Stimulated activated CD8-positive, alpha-beta memory T cell treated with anti-CD3 and anti-CD28 coated beads, Interleukin-7, amount 100 ng/mL, for 24 hours (primary cell): ENCODE data around the gene BICC1.

ENCODE experiments used
- DNase-seq: peaks from one replicate; pipeline ENCODE4 v3.0.0-alpha.2; 2020; ENCODE audit warnings: low read depth

Gene BICC1

DNA sequence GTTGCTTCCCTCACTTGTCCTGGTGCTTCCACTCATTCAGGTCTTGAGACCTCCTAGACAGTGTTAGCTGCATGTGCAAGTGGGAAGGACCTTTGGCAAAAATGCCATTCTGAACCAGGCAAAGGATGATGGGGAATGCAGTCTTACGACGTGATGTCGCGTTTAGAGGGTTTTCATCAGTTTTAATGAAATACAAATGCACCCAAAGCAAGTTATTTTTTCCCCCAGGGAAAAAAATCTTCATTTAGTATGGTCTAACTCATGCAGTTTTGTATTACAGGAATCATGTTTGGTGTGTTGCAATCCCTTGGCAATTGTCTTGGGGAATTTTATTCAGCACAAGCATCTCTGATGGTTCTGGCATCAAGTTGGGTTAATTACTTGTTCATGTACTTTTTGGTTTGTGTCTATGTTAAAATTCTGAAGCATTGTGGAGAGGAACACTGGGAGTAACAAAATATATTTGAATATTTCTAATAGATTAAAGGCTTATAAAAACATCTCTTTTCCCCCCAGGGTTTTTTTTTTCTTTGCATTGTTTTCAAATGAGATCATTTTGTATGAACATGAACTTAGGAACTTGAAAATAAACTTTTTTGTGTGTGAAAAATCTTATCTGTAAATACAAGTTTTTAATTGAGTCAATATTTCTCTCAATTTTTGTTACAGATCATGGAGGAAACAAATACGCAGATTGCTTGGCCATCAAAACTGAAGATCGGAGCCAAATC is 188.9 kb downstream of the BICC1 start:
- DNase-seq, result no peak

DNA sequence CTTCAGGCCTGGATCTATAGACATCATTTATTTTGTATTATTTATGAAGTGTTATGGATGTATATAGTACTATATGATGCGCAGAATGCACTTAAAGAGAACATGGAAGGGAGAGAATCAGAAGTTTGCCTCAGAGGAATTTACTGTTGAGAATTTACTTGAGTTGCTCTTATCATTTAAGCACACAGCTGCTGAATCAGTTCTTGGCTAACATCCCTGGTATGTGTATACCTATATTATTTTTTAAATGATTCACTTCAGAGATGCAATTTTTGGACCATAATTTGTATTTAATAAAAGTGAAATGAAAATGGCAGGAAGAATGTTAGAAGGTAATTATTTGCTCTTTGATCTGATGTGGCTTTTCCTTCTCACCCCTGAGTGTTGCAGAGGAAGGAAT is 191.6 kb downstream of the BICC1 start:
- DNase-seq, result no peak

DNA sequence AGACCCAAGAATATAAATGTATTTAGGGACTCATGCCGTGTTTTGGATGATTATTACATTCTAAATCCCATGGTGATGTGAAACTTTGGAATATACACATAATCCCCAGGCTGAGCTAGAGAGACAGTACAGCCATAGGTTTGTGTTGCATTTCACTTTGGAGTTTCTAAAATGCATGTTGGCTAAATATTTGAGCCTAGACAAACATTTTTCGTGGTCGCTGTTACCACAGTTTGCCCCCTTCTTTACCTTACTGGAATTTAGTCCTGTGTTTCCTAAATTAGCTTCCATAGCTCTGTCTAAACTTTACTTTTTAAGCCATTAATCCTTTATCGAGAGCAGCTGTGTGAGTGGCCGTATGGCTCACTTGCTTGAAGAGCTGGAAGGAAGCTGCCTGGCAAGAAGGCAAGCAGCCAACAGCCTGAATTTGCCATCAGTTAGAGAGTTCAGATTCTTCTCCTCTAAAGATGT is 192.0 kb downstream of the BICC1 start:
- no peak for DNase-seq

DNA sequence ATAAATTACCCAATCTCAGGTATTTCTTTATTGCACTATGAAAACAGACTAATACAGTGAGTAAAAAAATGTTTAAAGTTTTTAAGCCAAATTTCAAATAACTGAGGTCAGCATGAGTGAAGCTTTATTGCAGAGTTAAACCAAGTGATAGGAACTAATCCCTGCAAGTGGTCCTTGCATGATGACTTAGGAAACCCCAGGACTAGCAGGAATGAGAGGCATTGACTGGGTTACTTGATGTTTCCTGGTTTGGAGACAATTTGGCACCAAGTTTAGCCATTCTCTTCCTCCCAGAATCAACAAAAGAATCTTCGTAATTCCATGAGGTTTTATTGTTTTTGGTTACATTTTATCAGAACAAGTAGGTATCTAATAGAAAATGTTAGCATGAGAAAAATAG is 194.2 kb downstream of the BICC1 start:
- no peak for DNase-seq

- no peak for DNase-seq
These were observed 199.5 kb downstream of the BICC1 start for GRCh38 chr10:58712141-58712540.

GRCh38 chr10:58712982-58713381 is 200.3 kb downstream of the BICC1 start:
- DNase-seq, result no peak

GRCh38 chr10:58714409-58714808 is 201.7 kb downstream of the BICC1 start:
- DNase-seq, result no peak

DNA sequence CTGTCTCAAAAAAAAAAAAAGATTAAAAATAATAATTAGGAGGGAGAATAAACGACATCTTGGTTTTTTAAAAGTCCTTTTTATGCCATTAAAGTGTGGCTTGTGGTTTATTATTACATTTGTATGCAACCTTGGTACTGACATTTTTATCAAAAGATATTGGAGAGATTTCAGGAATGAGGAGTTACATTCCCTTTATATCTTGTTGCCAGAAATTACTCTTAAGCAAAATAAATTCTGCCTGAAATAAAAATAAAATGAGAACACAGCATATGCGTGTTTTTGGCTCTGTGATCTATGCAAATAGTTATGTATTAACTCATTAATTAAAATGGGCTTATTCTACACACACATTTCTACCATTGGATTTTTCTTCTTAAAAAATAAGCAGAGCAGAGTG is 202.4 kb downstream of the BICC1 start:
- DNase-seq, result no peak

GRCh38 chr10:58718596-58718995 is 205.9 kb downstream of the BICC1 start:
- DNase-seq, result no peak

DNA sequence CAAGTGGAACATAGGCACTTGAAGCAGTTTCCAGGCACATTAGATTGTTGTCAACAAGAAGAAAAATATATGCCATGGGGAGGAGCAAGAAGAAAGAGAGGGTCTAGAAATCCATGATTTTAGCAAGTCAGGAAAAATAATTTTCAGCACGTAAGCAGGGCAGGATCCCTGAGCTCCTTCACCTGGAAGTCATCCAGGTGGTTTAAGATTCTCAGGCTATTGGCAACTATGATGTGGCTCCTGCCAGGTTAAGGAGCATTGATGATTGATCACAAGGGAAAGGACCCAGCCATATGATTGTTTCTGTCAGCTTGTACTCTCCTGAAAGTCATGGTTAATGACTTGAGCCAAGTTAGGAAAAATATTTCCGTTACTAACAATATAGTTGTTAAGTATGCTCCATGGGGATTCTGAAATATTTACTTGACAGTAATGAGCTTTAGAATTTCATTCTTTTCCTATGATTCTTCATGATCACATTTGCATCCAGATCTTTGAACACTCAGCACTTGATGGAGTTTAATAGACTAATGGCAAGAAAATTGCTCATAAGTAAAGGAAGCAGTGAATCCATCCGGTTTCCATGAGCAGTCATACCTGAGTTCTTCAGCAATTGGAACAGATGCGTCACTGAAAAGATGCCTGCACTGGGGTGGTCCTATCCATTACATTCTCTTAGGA is 209.1 kb downstream of the BICC1 start:
- no peak for DNase-seq

- no peak for DNase-seq
These were observed 210.5 kb downstream of the BICC1 start for GRCh38 chr10:58723186-58723585.

DNA sequence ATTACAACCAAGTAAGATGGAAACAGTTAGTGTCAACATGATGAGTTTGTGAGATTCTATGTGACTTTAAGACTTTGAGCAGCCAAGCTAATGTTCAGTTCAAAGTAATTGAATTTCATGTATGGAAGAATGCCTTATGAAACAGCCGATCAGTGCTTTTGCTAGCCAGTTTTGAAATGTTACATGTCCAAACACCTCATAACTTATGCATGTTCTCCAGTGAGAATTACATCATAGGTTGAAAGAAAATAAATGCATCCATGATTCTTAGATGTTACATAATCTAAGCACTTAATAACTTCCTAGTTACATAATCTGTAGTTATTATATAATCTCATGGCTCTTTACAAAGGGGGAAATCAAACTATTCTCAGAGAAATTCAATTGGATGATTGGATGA is 211.3 kb downstream of the BICC1 start:
- DNase-seq, result no peak

- DNase-seq, result no peak
These were observed 212.1 kb downstream of the BICC1 start for GRCh38 chr10:58724781-58725180.

- DNase-seq, result no peak
These were observed 213.2 kb downstream of the BICC1 start for GRCh38 chr10:58725901-58726300.

GRCh38 chr10:58727633-58728032 is 215.0 kb downstream of the BICC1 start:
- no peak for DNase-seq

DNA sequence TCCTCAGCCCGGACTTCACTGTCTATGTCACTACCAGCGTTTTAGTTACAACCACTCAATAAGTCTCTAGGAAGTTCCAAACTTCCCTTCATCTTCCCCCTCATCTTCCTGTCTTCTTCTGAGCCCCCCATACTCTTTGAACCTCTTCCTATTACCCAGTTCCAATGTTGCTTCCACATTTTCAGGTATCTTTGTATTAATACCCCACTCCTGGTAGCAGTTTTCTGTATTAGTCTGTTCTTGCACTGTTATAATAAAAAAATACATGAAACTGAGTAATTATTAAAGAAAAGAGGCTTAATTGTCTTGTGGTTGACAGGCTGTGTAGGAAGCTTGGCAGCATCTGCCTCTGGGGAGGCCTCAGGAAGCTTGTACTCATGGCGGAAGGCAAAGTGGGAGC is 218.6 kb downstream of the BICC1 start:
- no peak for DNase-seq

DNA sequence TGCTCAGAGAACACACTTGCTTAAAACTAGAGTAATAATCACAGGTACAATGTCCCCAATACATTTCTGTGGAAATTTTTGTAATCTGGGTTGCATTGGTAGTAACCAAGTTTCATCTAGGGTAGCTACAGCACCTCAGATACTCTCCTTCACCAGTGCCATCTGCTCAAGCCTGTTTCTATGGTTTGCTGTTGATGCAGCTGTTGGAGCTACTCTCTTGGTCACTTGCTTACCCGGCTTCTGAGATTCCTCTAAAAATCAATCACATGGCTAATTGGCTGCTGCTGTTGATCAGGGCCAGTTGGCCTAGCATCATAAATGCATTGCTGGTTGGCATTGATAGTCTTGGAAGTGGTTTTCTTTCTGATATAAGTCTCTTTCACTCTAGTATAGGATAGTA is 220.8 kb downstream of the BICC1 start:
- DNase-seq, result no peak

- DNase-seq, result no peak
These were observed 221.4 kb downstream of the BICC1 start for GRCh38 chr10:58734116-58734515.

DNA sequence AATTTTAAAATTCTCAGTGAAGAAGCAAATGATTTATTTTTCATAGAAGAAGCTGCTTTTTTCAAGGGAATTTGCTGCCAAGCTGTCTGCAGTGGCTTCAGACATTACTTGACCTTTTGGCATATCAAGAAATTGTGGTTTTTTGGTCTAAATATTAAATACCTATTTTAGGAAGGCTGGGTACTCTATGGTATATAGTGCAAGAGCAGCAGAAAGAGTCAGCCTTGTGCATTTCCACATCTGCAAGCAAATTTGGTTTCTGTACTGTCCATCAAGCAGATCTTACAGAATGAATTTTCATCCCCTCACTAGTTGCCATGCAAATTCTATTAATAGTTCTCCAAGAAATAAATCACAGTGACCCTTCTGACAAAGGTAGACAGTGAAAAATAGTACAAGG is 222.0 kb downstream of the BICC1 start:
- no peak for DNase-seq

GRCh38 chr10:58735087-58735486 is 222.4 kb downstream of the BICC1 start:
- no peak for DNase-seq

DNA sequence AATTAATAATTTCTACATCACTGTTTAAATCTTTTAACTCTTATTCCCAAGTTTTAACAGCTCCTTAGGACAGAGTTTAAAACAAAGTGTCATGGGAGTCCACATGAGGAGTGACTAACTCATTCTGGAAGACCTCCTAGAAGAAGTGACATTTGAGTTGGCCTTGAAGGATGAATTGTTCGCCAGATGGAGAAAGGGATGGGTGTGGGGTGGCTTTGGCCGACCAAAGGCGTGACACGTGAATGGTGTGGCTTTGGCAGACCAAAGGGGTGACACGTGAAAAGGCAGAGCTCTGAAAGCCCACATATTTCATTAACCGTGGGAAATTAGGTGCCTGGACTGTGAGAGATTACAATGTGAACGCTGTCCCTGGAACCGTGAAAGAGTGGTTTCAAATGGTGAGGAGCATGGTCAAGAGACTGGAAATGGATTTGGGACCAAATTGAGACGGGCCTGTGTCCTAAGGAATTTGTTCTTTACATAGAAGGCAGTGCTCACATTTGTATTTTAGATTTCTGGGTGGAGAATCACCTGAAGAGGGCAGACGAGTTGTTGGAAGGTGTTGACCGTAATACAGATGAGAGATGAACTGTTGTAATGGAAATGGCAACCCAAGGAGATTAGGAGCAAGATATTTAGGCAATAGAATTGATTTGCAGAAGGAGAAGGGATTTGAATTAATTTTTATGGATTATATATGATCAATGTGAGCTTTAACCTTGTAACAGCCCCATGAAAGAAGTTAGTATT is 228.1 kb downstream of the BICC1 start:
- DNase-seq, result no peak

GRCh38 chr10:58741673-58742072 is 229.0 kb downstream of the BICC1 start:
- DNase-seq, result no peak

DNA sequence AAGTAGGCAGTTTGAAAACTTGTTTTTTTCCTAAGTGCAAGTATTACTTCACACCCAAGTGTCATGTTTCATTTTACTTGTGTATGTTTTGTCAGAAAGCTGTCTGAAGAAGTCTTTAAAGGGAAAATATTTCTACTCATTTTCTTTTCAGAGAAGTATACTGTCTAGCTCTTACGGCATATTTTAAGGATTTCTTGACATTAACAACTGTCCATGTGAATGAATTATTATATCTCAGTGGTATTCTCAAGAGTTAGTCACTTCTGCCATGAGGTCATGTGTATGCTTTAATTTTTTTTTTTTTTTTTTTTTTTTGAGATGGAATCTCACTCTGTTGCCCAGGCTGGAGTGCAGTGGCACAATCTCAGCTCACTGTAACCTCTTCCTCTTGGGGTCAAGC is 229.5 kb downstream of the BICC1 start:
- no peak for DNase-seq
